Measurements from ENCODE around the gene KIF17.

DNA sequence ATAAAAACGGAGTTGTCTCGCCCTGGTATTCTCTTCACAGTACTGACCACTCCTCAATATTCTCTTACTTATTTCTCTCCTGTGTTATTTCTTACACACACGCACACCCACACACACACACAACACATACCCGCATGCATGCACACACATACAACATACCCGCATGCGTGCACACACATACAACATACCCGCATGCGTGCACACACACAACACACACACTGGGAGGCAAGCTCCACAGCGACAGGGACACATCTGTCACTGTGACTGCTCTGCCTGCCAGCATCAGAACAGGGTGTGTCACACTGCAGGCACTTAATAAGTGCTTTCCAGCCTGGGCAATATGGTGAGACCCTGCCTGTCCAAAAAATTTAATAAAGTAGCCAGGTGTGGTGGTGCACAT is 35.8 kb downstream of the KIF17 start:
- TF ChIP-seq YY1 (IDR thresholded peaks at IDR 0.05; ENCODE audit: insufficient read depth, insufficient read length) = no peak
- TF ChIP-seq SUZ12 (IDR thresholded peaks at IDR 0.05; ENCODE audit: extremely low read depth, insufficient read depth, insufficient read length) = no peak
- no peak for TF ChIP-seq ZNF274 (IDR thresholded peaks at IDR 0.05; ENCODE audit: low read depth, low read length)
